HL-60 (cell line): ENCODE data around the gene TEDC1.

Source experiments
- DNase-seq, 2 experiments: peaks; one replicate each; pipeline ENCODE4 v3.0.0-alpha.2; 2010 to 2020; ENCODE audit warnings: low read depth in 1 of 2, low spot score in 1 of 2
- H3K27ac ChIP-seq: fragments of 250-450 bp; sonication (Bioruptor Pico); replicated peaks from 2 replicates; pipeline ENCODE4 v1.5.1; 2020; ENCODE audit warnings: mild to moderate bottlenecking, moderate library complexity
- H3K27me3 ChIP-seq: fragments of 250-450 bp; sonication (Bioruptor Pico); 2 replicates; pipeline ENCODE4 v1.5.1; 2021; ENCODE audit warnings: mild to moderate bottlenecking, moderate library complexity; ENCODE audit not compliant: insufficient read depth, poor library complexity, severe bottlenecking
- H3K4me3 ChIP-seq: replicated peaks from 2 replicates; pipeline ENCODE4 v1.5.1; 2011; ENCODE audit warnings: mild to moderate bottlenecking, control low read depth, low read length; ENCODE audit not compliant: insufficient read depth
- GABPA ChIP-seq: IDR thresholded peaks from 2 replicates; pipeline ENCODE4 v1.6.1; 2012; ENCODE audit warnings: low read depth
- POLR2AphosphoS5 ChIP-seq: IDR thresholded peaks from 2 replicates; pipeline ENCODE4 v1.6.1; 2012; ENCODE audit warnings: low read depth
- SPI1 ChIP-seq: IDR thresholded peaks from 2 replicates; pipeline ENCODE4 v1.6.1; 2012; ENCODE audit warnings: low read depth, mild to moderate bottlenecking, borderline replicate concordance
- TF ChIP-seq, protein P1 (sequence below): IDR thresholded peaks from one replicate; pipeline ENCODE4 v1.5.1; 2011; ENCODE audit warnings: low read length, control low read depth, inconsistent platforms; ENCODE audit not compliant: insufficient read depth
- TF ChIP-seq, protein P2 (sequence below): IDR thresholded peaks from 2 replicates; pipeline ENCODE4 v1.6.1; 2012; ENCODE audit warnings: low read depth; ENCODE audit not compliant: insufficient replicate concordance

The TEDC1 gene

DNA sequence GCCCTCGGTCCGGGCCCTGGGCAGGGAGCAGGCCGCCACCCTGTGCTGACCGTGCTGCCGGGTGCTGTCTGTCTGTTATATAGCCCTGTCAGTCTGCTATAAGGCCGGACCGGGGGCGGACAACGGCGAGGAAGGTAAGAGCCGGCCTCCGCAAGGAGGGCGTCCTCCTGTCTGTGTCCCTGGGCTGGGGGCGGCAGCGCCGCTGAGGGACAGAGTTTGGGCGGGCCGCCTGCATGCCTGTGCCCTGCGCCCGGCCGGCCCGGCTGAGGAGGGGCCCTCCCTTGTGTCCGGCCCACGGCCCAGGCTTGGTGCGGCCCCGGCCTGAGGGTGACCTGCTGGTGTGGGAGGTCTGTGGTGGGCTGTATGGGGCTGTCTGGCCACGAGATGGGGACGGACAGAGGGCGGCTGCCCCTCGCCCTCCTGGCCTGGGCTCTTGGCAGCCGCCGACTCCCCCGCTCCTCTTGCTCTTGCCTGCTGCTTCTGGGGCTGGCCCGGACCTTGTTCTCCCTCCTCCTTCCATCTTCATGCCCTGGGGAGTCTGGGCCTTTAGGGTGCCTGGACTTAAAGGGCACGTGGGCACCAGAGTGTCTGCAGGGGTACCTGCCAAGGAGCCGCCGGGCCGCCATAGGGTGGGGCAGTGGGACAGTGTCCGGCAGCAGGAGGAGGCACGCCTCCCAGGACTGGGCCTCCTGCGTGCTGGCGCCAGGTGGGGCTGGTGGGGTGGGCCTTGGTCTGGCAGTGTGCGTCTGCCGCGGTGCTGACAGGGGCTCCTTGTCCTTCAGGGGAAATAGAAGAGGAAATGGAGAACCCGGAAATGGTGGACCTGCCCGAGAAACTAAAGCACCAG lies 41.5 kb upstream of the TEDC1 start:
- TF ChIP-seq SPI1, result no peak
- TF ChIP-seq GABPA, result no peak
- TF ChIP-seq, protein P1, sequence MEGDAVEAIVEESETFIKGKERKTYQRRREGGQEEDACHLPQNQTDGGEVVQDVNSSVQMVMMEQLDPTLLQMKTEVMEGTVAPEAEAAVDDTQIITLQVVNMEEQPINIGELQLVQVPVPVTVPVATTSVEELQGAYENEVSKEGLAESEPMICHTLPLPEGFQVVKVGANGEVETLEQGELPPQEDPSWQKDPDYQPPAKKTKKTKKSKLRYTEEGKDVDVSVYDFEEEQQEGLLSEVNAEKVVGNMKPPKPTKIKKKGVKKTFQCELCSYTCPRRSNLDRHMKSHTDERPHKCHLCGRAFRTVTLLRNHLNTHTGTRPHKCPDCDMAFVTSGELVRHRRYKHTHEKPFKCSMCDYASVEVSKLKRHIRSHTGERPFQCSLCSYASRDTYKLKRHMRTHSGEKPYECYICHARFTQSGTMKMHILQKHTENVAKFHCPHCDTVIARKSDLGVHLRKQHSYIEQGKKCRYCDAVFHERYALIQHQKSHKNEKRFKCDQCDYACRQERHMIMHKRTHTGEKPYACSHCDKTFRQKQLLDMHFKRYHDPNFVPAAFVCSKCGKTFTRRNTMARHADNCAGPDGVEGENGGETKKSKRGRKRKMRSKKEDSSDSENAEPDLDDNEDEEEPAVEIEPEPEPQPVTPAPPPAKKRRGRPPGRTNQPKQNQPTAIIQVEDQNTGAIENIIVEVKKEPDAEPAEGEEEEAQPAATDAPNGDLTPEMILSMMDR, result no peak
- DNase-seq, result no peak
- H3K27ac ChIP-seq, result no peak overlapping the region
- no peak overlapping the region for H3K4me3 ChIP-seq
- no peaks in the 10 kb centered on the region for H3K27me3 ChIP-seq

DNA sequence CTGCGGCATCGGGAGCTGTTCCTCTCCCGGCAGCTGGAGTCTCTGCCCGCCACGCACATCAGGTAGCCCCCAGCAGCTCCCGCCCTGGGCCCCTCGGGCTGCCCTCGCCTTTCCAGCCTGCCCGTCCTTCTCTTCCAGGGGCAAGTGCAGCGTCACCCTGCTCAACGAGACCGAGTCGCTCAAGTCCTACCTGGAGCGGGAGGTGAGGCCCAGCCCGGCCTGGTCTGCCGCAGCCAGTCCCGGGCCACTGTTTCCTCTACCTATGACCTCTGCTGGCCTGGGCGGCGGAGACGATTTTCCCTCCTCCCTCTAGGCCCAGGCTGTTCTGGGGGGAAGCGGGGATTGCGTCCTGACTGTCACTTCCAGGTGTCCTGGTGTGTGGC lies 40.9 kb upstream of the TEDC1 start:
- no peaks in the 10 kb centered on the region for H3K27me3 ChIP-seq
- DNase-seq, result no peak
- H3K4me3 ChIP-seq, result no peak overlapping the region
- H3K27ac ChIP-seq, result no peak overlapping the region
- TF ChIP-seq, protein P1, result no peak
- TF ChIP-seq SPI1 (no peak), POLR2AphosphoS5 (no peak), GABPA (no peak)
- TF ChIP-seq, protein P2, sequence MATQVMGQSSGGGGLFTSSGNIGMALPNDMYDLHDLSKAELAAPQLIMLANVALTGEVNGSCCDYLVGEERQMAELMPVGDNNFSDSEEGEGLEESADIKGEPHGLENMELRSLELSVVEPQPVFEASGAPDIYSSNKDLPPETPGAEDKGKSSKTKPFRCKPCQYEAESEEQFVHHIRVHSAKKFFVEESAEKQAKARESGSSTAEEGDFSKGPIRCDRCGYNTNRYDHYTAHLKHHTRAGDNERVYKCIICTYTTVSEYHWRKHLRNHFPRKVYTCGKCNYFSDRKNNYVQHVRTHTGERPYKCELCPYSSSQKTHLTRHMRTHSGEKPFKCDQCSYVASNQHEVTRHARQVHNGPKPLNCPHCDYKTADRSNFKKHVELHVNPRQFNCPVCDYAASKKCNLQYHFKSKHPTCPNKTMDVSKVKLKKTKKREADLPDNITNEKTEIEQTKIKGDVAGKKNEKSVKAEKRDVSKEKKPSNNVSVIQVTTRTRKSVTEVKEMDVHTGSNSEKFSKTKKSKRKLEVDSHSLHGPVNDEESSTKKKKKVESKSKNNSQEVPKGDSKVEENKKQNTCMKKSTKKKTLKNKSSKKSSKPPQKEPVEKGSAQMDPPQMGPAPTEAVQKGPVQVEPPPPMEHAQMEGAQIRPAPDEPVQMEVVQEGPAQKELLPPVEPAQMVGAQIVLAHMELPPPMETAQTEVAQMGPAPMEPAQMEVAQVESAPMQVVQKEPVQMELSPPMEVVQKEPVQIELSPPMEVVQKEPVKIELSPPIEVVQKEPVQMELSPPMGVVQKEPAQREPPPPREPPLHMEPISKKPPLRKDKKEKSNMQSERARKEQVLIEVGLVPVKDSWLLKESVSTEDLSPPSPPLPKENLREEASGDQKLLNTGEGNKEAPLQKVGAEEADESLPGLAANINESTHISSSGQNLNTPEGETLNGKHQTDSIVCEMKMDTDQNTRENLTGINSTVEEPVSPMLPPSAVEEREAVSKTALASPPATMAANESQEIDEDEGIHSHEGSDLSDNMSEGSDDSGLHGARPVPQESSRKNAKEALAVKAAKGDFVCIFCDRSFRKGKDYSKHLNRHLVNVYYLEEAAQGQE, result no peak

DNA sequence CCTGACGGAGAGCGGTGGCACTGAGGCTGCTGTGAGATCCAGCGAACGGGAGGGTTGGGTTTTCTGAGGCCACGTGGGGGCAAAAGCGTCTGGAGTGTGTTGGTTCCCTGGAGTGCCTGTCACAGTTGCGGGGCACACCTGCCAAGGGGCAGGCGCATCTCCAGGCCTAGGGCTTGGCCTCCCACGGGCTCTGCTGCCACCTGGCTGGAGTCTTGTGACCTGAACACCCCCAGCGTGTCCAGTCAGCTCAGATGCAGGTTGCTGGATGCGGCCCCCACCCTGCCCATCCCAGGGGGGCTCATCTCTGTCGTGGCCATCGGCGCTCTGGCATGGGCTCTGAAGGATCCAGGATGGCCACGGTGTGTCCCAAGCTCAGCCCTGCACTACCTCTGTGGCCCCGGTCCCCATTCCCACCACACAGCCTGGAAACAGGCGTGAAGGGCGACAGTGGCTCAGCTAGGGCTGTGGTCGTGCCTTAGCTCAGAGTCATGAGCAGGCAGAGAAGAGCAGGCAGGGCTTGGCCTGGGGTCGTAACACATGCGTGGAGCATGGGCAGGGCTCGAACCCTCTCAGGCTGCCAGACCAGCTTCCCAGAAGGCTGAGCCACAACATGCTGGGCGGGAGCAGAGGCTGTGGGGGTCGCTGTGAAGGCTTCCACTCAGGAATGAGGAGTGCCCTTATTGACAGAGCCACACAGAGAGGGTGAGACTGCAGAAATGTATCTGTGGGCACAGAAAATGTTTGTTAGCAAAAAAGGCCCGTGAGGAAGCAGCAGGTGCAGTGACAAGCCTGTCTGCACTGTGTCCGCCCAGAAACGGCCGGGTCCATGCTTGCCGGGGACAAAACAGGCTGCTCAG lies 40.0 kb upstream of the TEDC1 start:
- H3K4me3 ChIP-seq, result no peak overlapping the region
- DNase-seq, result no peak
- H3K27ac ChIP-seq, result no peak overlapping the region
- no peaks in the 10 kb centered on the region for H3K27me3 ChIP-seq
- no peak for TF ChIP-seq SPI1
- no peak for TF ChIP-seq GABPA
- TF ChIP-seq, protein P1, result no peak
- TF ChIP-seq, protein P2, result no peak
- TF ChIP-seq POLR2AphosphoS5, result no peak
